Measurements from ENCODE around the gene TTK.

The TTK gene

GRCh38 chr6:80004173-80005072 is at the start of gene TTK:
Gene TTK, plus strand, starts transcription at chr6:80004649. Its CDS starts 1,195 bp downstream, at chr6:80005844.
- peak; percentile 74 to 82 (median 81) for DNase-seq (ENCODE audit: low read depth in 3 of 3)

GRCh38 chr6:79954849-79955248 is 49.6 kb upstream of the TTK start:
- no peak for DNase-seq (ENCODE audit: low read depth in 3 of 3)

- DNase-seq (ENCODE audit: low read depth in 3 of 3) = no peak
Measured at GRCh38 chr6:79964607-79965081, 39.8 kb upstream of the TTK start.

GRCh38 chr6:79967178-79967577 is 37.3 kb upstream of the TTK start:
- no peak for DNase-seq (ENCODE audit: low read depth in 3 of 3)

- DNase-seq (ENCODE audit: low read depth in 3 of 3) = no peak
Measured at GRCh38 chr6:79969784-79970183, 34.7 kb upstream of the TTK start.

GRCh38 chr6:79971193-79971592 is 33.3 kb upstream of the TTK start:
- DNase-seq (ENCODE audit: low read depth in 3 of 3) = no peak

- DNase-seq (ENCODE audit: low read depth in 3 of 3) = no peak
Measured at GRCh38 chr6:79981652-79982051, 22.8 kb upstream of the TTK start.

GRCh38 chr6:79984261-79984660 is 20.2 kb upstream of the TTK start:
- DNase-seq (ENCODE audit: low read depth in 3 of 3) = no peak

GRCh38 chr6:79985128-79985527 is 19.3 kb upstream of the TTK start:
- DNase-seq (ENCODE audit: low read depth in 3 of 3) = no peak

- no peak for DNase-seq (ENCODE audit: low read depth in 3 of 3)
Measured at GRCh38 chr6:79989641-79990040, 14.8 kb upstream of the TTK start.

- DNase-seq (ENCODE audit: low read depth in 3 of 3) = no peak
Measured at GRCh38 chr6:79993012-79993910, 11.2 kb upstream of the TTK start.

GRCh38 chr6:79993911-79994309 is 10.5 kb upstream of the TTK start:
- no peak for DNase-seq (ENCODE audit: low read depth in 3 of 3)

- DNase-seq (ENCODE audit: low read depth in 3 of 3) = no peak
Measured at GRCh38 chr6:79997728-79998127, 6.7 kb upstream of the TTK start.

GRCh38 chr6:80001337-80001736 is 3.1 kb upstream of the TTK start:
- no peak for DNase-seq (ENCODE audit: low read depth in 3 of 3)

GRCh38 chr6:80003826-80004172 is 650 bp upstream of the TTK start:
- peak in 1 of 3 donors; percentile 9 for DNase-seq (ENCODE audit: low read depth in 3 of 3)

GRCh38 chr6:80005406-80005805 is 957 bp downstream of the TTK start:
- no peak for DNase-seq (ENCODE audit: low read depth in 3 of 3)

GRCh38 chr6:80006541-80006940 is 2.1 kb downstream of the TTK start:
- no peak for DNase-seq (ENCODE audit: low read depth in 3 of 3)

GRCh38 chr6:80009531-80009930 is 5.1 kb downstream of the TTK start:
- no peak for DNase-seq (ENCODE audit: low read depth in 3 of 3)

GRCh38 chr6:80010288-80010687 is 5.8 kb downstream of the TTK start:
- DNase-seq (ENCODE audit: low read depth in 3 of 3) = no peak

- no peak for DNase-seq (ENCODE audit: low read depth in 3 of 3)
Measured at GRCh38 chr6:80015839-80016435, 11.5 kb downstream of the TTK start.

GRCh38 chr6:80020381-80021120 is 16.1 kb downstream of the TTK start:
- no peak for DNase-seq (ENCODE audit: low read depth in 3 of 3)

All from stimulated activated CD4-positive, alpha-beta T cell treated with anti-CD3 and anti-CD28 coated beads, TNF-alpha, amount 100 ng/mL, for 48 hours (primary cell).